ENCODE results near the gene NIPAL4.

The NIPAL4 gene

GRCh38 chr5:157455057-157455456, 5.0 kb upstream of the NIPAL4 start:
- no peak overlapping the region for H3K4me3 ChIP-seq (replicated peaks; ENCODE audit: insufficient read depth, low read length)
- no peaks in the 10 kb centered on the region for H3K27me3 ChIP-seq (ENCODE audit: insufficient read depth, poor library complexity, severe bottlenecking)
- TF ChIP-seq GABPA (IDR thresholded peaks at IDR 0.05; ENCODE audit: low read depth) (no peak), POLR2AphosphoS5 (IDR thresholded peaks at IDR 0.05; ENCODE audit: low read depth) (no peak), CTCF (IDR thresholded peaks at IDR 0.05; ENCODE audit: insufficient read depth, low read length) (no peak), SPI1 (IDR thresholded peaks at IDR 0.05; ENCODE audit: borderline replicate concordance, low read depth) (no peak)
- TF ChIP-seq, protein P1, sequence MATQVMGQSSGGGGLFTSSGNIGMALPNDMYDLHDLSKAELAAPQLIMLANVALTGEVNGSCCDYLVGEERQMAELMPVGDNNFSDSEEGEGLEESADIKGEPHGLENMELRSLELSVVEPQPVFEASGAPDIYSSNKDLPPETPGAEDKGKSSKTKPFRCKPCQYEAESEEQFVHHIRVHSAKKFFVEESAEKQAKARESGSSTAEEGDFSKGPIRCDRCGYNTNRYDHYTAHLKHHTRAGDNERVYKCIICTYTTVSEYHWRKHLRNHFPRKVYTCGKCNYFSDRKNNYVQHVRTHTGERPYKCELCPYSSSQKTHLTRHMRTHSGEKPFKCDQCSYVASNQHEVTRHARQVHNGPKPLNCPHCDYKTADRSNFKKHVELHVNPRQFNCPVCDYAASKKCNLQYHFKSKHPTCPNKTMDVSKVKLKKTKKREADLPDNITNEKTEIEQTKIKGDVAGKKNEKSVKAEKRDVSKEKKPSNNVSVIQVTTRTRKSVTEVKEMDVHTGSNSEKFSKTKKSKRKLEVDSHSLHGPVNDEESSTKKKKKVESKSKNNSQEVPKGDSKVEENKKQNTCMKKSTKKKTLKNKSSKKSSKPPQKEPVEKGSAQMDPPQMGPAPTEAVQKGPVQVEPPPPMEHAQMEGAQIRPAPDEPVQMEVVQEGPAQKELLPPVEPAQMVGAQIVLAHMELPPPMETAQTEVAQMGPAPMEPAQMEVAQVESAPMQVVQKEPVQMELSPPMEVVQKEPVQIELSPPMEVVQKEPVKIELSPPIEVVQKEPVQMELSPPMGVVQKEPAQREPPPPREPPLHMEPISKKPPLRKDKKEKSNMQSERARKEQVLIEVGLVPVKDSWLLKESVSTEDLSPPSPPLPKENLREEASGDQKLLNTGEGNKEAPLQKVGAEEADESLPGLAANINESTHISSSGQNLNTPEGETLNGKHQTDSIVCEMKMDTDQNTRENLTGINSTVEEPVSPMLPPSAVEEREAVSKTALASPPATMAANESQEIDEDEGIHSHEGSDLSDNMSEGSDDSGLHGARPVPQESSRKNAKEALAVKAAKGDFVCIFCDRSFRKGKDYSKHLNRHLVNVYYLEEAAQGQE (IDR thresholded peaks at IDR 0.05; ENCODE audit: insufficient replicate concordance, low read depth) = no peak
- H3K27ac ChIP-seq (replicated peaks) = no peak overlapping the region
- no peak for DNase-seq (ENCODE audit: low read depth in 1 of 2, low spot score in 1 of 2)

GRCh38 chr5:157456301-157456700, 3.7 kb upstream of the NIPAL4 start:
- DNase-seq (ENCODE audit: low read depth in 1 of 2, low spot score in 1 of 2) = no peak
- H3K4me3 ChIP-seq (replicated peaks; ENCODE audit: insufficient read depth, low read length) = no peak overlapping the region
- TF ChIP-seq, protein P1 (IDR thresholded peaks at IDR 0.05; ENCODE audit: insufficient replicate concordance, low read depth) = no peak
- TF ChIP-seq CTCF (IDR thresholded peaks at IDR 0.05; ENCODE audit: insufficient read depth, low read length) (no peak), GABPA (IDR thresholded peaks at IDR 0.05; ENCODE audit: low read depth) (no peak), POLR2AphosphoS5 (IDR thresholded peaks at IDR 0.05; ENCODE audit: low read depth) (no peak), SPI1 (IDR thresholded peaks at IDR 0.05; ENCODE audit: borderline replicate concordance, low read depth) (no peak)
- H3K27ac ChIP-seq (replicated peaks) = no peak overlapping the region
- H3K27me3 ChIP-seq (ENCODE audit: insufficient read depth, poor library complexity, severe bottlenecking) = peaks cover 4% of the 10 kb centered on the region

- no peak for TF ChIP-seq POLR2AphosphoS5 (IDR thresholded peaks at IDR 0.05; ENCODE audit: low read depth)
- no peak overlapping the region for H3K27ac ChIP-seq (replicated peaks)
- DNase-seq (ENCODE audit: low read depth in 1 of 2, low spot score in 1 of 2) = no peak
- H3K27me3 ChIP-seq (ENCODE audit: insufficient read depth, poor library complexity, severe bottlenecking) = peaks cover 4% of the 10 kb centered on the region
- H3K4me3 ChIP-seq (replicated peaks; ENCODE audit: insufficient read depth, low read length) = no peak overlapping the region
These were observed 2.6 kb upstream of the NIPAL4 start for GRCh38 chr5:157457391-157457790.

DNA sequence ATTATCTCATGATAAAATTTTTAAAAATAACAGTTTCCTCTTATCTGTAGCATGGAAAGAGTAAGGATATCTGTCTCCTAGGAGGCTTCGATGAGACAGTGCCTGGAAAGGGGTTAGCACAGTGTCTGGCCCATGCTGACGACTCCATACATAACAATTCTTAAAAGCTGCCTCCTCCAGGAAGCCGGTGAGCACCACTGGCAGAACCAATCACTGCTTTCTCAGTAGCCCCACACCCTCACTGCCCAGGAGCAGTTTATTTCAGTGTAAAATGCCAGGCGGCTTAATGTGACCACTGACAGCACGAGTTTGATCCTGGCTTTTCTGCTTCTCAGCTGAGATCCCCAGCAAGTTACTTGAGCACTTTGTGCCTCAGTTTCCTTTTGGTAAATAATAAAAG, 1.2 kb upstream of the NIPAL4 start:
- TF ChIP-seq CTCF (IDR thresholded peaks at IDR 0.05; ENCODE audit: insufficient read depth, low read length) (no peak), SPI1 (IDR thresholded peaks at IDR 0.05; ENCODE audit: borderline replicate concordance, low read depth) (no peak), POLR2AphosphoS5 (IDR thresholded peaks at IDR 0.05; ENCODE audit: low read depth) (no peak), GABPA (IDR thresholded peaks at IDR 0.05; ENCODE audit: low read depth) (no peak)
- TF ChIP-seq, protein P1 (IDR thresholded peaks at IDR 0.05; ENCODE audit: insufficient replicate concordance, low read depth) = no peak
- peaks cover 4% of the 10 kb centered on the region for H3K27me3 ChIP-seq (ENCODE audit: insufficient read depth, poor library complexity, severe bottlenecking)

More for the DNA sequence above, 1.2 kb upstream of the NIPAL4 start:
- H3K27ac ChIP-seq (replicated peaks) = no peak overlapping the region
- no peak for DNase-seq (ENCODE audit: low read depth in 1 of 2, low spot score in 1 of 2)
- H3K4me3 ChIP-seq (replicated peaks; ENCODE audit: insufficient read depth, low read length) = no peak overlapping the region

All from HL-60 (cell line).